ENCODE measurements around the gene PRODH2.

DNA sequence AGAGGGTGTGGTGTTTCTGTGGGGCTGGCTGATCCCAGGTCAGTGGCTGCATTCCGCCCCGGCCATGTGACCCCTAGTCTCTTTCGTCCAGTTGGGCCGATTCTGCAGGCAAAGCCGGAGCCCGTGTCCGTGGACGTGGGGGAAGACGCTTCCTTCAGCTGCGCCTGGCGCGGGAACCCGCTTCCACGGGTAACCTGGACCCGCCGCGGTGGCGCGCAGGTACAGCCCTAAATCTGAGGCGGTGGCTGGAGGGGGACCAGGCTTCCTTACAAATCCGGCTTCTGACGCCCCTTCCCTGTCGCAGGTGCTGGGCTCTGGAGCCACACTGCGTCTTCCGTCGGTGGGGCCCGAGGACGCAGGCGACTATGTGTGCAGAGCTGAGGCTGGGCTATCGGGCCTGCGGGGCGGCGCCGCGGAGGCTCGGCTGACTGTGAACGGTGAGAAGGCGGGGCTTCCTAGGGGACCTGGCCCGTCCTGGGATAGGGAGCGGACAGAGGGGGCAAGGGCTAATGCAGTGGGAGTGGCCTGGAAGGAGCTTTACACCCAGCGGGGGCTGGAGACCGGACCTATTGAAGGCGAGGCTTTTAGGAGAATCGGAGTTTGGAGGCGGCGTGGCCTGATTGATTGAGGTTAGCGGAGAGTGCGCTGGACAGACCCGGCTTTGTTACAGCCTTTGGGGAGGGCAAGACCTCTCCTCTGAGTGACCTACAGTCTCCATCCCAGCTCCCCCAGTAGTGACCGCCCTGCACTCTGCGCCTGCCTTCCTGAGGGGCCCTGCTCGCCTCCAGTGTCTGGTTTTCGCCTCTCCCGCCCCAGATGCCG, 48.4 kb upstream of the PRODH2 start:
- TF ChIP-seq CTCF (IDR thresholded peaks at IDR 0.05): no peak
- no peak for TF ChIP-seq POLR2A (IDR thresholded peaks at IDR 0.05)

Measured in suprapubic skin (tissue), 3 donors.